ENCODE results near the gene ACSM3.

DNA sequence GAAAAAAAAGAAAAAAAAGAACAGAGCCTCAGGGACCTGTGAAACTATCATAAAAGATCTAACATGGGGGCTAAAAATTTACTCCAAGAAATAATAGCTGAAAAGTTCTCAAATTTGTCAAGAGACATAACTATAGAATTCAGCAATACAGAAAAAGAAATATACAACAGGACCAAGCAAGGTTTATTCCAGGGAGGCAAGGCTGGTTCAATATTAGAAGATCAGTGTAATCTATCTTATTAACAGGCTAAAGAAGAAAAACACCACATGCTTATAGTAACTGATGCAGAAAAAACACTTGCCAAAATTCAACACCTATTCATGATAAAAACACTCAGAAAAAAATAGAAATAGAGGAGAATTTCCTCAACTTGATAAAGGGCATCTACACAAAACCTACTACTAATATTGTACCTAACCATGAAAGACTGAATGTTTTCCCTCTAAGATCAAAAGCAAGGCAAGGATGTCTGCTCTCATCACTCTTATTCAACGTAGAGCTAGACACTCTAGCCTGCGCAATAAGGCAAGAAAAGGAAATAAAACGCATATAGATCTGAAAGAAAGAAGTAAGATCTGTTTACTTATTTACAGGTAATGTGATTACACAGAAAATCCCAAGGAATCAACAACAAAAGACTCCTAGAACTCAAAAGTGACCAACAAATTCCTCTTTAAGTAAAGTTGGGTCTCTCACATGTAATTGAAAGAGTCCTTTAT lies 1.2 kb upstream of the ACSM3 start:
- TF ChIP-seq, protein P1, sequence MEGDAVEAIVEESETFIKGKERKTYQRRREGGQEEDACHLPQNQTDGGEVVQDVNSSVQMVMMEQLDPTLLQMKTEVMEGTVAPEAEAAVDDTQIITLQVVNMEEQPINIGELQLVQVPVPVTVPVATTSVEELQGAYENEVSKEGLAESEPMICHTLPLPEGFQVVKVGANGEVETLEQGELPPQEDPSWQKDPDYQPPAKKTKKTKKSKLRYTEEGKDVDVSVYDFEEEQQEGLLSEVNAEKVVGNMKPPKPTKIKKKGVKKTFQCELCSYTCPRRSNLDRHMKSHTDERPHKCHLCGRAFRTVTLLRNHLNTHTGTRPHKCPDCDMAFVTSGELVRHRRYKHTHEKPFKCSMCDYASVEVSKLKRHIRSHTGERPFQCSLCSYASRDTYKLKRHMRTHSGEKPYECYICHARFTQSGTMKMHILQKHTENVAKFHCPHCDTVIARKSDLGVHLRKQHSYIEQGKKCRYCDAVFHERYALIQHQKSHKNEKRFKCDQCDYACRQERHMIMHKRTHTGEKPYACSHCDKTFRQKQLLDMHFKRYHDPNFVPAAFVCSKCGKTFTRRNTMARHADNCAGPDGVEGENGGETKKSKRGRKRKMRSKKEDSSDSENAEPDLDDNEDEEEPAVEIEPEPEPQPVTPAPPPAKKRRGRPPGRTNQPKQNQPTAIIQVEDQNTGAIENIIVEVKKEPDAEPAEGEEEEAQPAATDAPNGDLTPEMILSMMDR (IDR thresholded peaks at IDR 0.05), result no peak
- TF ChIP-seq POLR2A (IDR thresholded peaks at IDR 0.05), result no peak

All from lower leg skin (tissue), 3 donors.